B cell (primary cell): ENCODE measurements around the gene RREB1.

Source experiments
- CTCF ChIP-seq: fragments of 200-600 bp; IDR thresholded peaks from one replicate; pipeline ENCODE4 v1.8.0; 2022; ENCODE audit warnings: antibody characterized with exemption, mild to moderate bottlenecking
- EZH2 ChIP-seq: IDR thresholded peaks from 2 replicates; pipeline ENCODE4 v1.6.1; 2012; ENCODE audit warnings: borderline replicate concordance, low read depth, mild to moderate bottlenecking, moderate library complexity, low read length; ENCODE audit not compliant: insufficient read depth, poor library complexity, severe bottlenecking

- TF ChIP-seq CTCF (no peak), EZH2 (no peak)
These were observed 22.2 kb downstream of the RREB1 start for GRCh38 chr6:7129784-7130569.
